GM19395 (cell line): ENCODE data around the gene IRAK2.

Experiments used
- ATAC-seq: cut with Tn5 transposase; IDR thresholded peaks from one replicate; pipeline ENCODE4 v1.9.1; 2021; ENCODE audit warnings: mild to moderate bottlenecking, moderate library complexity; ENCODE audit not compliant: unreplicated experiment

The IRAK2 gene

GRCh38 chr3:10219737-10220136, 55.0 kb downstream of the IRAK2 start:
- no peak for ATAC-seq

DNA sequence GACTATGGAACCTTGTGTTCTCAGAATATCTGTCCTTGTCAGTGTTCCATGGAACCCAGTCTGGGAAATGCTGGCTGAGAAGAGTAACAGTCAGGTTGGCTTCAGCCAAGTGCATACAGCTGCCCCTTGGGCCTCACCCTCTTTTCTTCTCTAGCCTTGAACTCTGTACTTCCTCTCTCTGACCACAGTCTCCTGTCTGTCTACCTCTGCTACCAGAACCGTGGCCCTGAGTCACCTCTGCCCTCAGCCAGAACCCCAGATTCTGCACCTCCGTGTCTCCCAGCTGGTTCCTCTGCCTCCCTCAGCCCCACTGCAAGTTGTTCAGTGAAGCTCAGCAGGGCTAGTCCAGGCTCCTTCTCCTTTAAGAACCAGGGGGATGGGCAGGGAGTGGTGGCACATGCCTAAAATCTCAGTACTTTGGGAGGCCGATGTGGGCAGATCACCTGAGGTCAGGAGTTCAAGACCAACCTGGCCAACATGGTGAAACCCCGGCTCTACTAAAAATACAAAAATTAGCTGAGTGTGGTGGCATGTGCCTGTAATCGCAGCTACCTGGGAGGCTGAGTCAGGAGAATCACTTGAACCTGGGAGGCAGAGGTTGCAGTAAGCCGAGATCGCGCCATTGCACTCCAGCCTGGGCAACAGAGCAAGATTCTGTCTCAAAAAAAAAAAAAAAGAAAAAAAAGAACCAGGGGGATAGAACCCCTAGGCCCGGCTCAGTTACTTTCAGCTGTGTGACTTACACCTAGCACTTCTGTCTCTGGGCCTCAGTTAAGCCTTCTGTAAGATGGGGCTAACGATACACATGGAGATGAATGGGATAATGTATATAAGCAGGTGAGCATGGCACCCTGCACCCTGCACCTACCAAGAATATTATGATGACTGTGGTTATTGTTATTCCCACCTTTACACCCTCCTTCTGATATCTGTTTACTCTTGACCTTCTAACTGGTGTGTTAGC, 59.2 kb downstream of the IRAK2 start:
- ATAC-seq: peak; percentile 69

DNA sequence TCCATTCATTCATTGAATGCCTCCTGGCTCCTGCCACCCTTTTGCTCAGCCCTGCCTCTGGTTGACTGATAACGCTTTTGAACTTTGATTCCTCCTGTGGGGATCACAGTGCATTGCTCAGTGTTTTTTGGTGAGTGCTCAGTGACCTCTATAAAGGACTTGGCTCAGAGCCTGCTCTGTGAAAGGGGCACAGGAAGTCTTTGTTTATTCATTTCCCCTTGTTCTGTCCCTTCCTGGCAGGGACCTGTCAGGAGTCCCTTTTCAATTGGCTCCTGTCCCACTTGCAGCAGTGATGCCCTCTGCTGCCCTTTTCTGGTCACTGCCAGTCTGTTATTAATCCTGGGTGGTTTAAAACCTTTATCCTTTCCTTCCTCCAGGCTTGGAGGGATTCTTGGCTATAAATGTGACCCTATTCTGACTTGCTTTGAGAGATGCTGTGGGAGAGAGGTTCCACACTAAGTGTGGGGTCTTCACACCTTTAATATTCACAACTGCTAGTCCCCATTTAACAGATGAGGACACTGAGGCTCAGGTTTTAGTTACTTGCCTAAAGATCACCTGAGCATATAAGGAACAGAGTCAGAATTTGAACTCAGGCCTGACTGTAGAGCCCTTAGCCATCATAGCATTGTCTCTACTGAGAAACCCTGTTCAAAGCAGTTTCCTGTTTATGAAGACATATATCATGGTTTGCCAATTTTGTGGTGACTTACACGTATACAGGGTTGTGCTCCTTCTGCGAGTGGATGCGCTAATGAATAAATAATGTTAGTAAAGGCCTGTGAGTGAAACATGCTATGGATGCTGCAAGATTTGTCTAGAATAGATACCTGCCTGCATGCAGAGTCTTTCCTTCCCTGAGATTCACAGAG, 60.3 kb downstream of the IRAK2 start:
- ATAC-seq: peak; percentile 48

DNA sequence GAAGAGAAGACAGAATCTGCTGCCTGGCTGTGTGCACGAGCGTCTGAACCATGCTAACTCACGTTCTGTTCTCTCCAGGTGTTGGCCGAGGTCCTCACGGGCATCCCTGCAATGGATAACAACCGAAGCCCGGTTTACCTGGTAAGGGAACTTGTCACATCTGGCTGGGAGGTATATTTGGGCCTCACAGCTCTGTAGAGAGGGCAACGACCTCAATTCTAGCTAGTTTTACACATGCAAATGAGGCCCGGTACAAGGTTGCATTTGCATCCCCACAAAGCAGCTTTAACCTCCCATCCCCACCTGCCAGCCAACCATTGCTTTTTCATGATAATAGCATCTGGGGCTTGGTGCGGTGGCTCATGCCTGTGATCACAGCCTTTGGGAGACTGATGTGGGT, 61.6 kb downstream of the IRAK2 start:
- ATAC-seq: no peak

DNA sequence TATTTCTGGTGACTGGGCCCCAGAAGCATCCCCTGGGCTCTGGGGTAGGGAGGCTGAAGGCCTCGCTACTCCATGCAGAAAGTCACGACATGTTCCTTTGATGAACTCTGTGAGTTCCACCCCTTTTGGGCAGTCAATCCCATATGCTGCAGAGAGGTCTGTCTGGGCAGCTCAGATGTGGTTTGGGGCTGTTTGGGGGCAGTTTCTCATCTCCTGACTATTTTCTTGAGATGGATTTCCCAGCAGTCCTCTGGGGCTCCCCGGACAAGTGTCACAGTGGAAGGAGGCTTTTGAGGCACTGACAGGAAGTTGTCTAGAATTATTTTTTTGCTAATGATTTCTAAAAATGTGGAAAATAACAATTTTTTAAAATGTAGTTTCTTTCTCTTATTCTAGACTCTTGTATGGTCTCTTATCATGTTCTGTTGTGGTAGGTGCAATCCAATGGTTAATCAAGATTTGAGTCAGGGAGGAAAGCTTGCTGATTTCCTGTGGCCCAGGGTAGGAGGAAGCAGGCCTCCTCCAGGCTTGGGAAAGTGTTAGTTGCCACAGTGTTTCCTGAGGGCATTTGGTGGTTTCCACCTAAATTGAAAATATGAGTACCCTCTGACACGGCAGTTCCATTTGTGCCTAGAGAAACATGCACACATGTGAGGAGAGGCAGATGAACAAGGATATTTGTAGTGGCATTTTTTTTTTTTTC, 63.7 kb downstream of the IRAK2 start:
- no peak for ATAC-seq

GRCh38 chr3:10229576-10229975, 64.9 kb downstream of the IRAK2 start:
- ATAC-seq: no peak

DNA sequence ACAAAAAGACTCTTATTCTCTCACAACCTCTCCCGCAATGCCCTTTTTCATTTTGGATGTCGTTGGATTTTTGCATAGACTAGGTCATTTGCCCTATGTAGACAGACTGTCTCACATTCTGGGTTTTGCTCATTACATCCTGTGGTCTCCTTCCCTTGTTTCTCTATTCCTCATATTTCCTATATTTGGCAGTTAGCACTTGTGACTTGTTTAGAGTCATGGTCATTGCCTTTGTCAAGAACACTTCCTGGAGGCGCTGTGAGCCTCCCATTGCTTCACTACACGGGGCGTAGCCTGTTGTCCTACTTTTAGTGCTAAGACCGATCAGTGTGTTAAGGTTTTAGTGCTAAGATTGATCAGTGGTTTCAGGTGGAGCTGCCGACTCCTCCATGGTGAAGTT, 67.4 kb downstream of the IRAK2 start:
- ATAC-seq: no peak

DNA sequence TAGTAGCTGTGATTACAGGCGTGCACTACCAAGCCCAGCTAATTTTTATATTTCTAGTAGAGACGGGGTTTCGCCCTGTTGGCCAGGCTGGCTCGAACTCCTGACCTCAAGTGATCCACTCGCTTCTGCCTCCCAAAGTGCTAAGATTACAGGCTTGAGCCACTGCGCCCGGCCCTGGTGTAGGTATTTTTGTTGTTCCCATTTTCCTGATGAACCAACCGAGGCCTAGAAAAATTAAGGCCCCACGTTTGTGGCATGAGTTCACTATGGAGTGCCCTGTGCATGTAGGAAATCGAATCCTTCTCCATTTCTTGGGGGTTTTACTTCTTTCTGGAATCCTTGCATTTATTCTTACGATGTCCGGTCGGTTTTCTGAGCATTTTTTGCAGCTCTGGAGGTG, 69.3 kb downstream of the IRAK2 start:
- ATAC-seq: no peak

DNA sequence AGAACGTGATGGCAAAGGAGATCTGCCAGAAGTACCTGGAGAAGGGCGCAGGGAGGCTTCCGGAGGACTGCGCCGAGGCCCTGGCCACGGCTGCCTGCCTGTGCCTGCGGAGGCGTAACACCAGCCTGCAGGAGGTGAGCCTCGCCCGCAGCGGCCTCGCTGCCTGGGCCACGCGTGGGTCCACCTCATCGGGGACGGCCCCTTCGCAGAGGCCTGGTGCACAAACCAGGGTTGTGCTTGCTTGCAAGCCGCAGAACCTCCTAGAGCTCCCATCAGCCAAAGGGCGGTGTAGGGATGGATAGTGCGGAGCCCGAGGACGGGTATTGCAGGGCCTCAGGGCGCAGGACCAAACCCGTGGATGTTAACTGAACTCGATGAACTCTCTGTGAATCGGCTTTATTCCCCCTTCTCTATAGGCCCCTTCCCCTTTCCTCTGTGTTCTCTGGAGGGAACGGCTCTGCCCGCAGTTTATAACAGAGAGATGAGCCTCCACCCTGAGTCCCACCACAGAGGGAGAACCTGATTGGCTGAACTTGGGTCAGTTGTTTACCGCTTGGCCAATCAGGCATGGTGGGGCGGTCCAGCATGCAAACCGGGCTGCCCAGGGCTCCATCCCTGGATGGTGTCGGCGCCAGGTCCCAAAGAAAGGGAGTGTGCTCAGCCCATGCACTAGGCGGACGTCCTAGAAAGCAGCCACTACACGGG, 70.0 kb downstream of the IRAK2 start:
- ATAC-seq: no peak

- no peak for ATAC-seq
These were observed 70.8 kb downstream of the IRAK2 start for GRCh38 chr3:10235551-10235950.

DNA sequence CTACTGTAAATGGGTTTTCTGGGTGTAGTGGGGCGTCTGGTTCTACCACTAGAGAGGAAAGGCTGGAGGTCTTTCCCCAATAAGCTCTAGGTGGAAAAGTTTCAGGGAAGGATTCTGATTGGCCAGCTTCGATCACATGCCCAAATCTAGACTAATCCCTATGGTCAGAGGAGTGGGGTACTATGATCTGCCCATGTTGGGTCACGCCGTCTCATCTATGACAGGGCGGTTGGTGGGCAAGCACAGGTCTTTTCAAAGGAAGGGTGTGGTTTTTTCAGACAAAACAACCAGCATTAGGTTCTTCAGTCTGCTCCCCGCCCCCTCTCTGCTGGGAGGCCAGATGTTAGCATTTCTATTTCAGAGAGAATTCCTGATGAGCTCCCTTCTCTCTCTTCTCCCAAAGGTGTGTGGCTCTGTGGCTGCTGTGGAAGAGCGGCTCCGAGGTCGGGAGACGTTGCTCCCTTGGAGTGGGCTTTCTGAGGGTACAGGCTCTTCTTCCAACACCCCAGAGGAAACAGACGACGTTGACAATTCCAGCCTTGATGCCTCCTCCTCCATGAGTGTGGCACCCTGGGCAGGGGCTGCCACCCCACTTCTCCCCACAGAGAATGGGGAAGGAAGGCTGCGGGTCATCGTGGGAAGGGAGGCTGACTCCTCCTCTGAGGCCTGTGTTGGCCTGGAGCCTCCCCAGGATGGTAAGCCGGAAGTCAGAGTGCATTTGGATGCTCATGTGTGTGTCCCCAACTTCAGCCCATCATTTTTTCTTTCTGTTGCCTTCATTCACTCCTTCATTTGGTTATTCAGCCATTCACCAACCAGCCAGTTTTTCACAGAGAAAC, 73.8 kb downstream of the IRAK2 start:
- ATAC-seq: no peak

DNA sequence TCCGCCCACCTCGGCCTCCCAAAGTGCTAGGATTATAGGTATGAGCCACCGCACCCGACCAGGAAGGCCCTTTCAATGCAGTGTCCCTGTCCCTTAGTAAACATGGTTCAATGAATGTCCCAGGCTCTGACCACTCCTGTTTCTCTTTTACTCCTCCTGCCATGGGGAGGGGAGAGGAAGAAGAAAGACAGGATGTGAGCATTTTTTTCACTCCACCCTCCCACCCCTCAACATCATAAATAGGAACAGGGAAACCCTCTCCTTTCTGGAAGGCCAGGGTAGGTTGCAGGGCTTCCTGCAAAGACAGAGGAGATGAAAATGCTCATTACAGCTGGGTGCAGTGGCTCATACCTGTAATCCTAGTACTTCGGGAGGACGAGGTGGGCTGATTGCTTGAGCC, 76.1 kb downstream of the IRAK2 start:
- no peak for ATAC-seq

DNA sequence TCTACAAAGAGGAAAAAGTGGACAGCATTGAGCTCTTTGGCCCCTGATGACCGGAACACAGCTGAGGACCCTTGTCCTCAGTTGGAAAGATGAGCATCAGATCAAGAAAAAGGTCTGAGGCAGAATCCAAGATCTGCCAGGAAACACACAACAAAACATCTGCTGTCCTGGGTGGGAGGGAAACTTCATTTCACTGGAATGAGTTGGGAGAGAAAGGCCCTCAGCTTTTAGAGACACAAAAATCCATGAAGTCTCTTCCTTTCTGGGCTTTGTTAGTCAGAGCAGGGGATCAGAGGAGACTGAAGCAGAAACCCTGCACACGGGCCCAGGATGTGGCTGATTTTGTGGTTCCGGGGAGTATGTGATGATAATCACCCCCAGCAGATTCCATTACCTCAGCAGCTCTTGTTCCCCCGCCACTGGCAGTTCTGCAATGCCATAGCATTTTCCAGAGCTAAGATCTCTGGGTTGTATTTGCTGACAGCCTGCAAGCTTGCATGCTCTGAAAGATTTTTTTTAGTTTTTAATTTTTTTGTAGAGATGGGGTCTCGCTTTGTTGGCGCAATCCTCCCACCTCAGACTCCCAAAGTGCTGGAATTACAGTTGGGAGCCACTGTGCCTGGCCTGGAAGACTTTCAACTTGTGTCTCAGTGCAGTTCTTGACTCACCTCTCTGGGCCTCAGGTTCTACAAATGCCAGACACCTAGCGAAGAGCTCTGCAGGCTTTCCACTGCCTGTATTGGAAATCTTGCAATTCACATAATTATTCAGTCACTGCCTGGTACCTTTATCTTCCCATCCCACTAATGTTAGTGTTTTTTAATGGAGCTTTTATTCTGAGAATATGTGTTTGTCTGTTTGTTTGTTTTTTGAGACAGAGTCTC, 77.7 kb downstream of the IRAK2 start:
- ATAC-seq: no peak

DNA sequence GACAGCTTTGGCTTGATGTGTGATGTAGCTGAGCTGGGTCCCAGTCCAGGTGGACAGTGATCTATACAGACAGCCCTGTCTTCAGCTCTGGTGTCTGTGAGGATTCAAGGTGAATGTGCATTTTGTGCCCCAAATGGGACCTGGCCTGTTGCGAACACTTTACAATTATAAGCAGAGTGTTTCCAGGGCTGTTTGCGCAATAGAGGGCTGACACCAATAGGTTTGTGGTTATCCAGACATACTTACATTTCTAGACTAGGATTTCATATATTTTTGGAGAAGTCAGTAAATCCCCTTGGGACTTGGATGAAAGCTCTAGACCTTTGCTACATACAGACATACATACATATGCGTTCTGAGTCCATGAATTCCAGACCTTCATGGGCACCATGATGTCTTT, 79.3 kb downstream of the IRAK2 start:
- no peak for ATAC-seq

GRCh38 chr3:10245081-10245712, 80.5 kb downstream of the IRAK2 start:
- no peak for ATAC-seq

- ATAC-seq: no peak
These were observed 83.0 kb downstream of the IRAK2 start for GRCh38 chr3:10247679-10248183.

- peak; percentile 95 for ATAC-seq
These were observed 83.7 kb downstream of the IRAK2 start, which contains the start of gene TATDN2 for GRCh38 chr3:10248184-10248983. TATDN2 (plus strand) TSS chr3:10248459; CDS start chr3:10249201, 742 bp downstream.
